SK-N-SH (cell line): ENCODE measurements around the gene RSU1. TPM values are rescaled to one million over a fixed set of nuclear protein-coding genes. Genes with fewer than 3 reads are reported as not detected.

Experiments used
- CTCF ChIA-PET: fragments of 300-600, 350-600 bp; formaldehyde crosslinking; extraction: SDS; loops from one replicate; lab custom pipeline; 2021; lab: Yijun Ruan, JAX
- POLR2A ChIA-PET: fragments of 350-600 bp; sonication (Branson Sonifier 250); formaldehyde crosslinking; extraction: SDS; loops from one replicate; lab custom pipeline; 2020; ENCODE audit warnings: antibody characterized with exemption, inconsistent platforms; lab: Yijun Ruan, JAX
- DNase-seq: peaks from one replicate; pipeline ENCODE4 v3.0.0; 2012
- H2AFZ ChIP-seq: fragments of 200-600 bp; sonication (generic); 2 replicates; pipeline ENCODE4 v1.8.1; 2016; ENCODE audit warnings: antibody characterized with exemption, mild to moderate bottlenecking, low read depth
- H3F3A ChIP-seq: fragments of 200-600 bp; sonication (generic); replicated peaks from 2 replicates; pipeline ENCODE3; 2016; ENCODE audit warnings: antibody characterized with exemption, mild to moderate bottlenecking; ENCODE audit not compliant: insufficient read depth
- H3K27ac ChIP-seq, 2 experiments: fragments of 200-500 bp in 1 of 2; fragments of 200-600 bp in 1 of 2; sonication (Bioruptor generic) in 1 of 2; sonication (generic), shearing (Covaris generic) in 1 of 2; 2 replicates each; pipeline versions ENCODE4 v1.5.1 to v1.6.1; 2014 to 2016; ENCODE audit warnings: low read depth in 2 of 2, inconsistent platforms in 1 of 2, low read length in 1 of 2, mild to moderate bottlenecking in 1 of 2, mixed read lengths in 1 of 2
- H3K27me3 ChIP-seq: fragments of 200-600 bp; sonication (generic), shearing (Covaris generic); 2 replicates; pipeline ENCODE4 v1.6.1; 2016; ENCODE audit warnings: mixed run types; ENCODE audit not compliant: insufficient read depth
- H3K36me3 ChIP-seq, 2 experiments: fragments of 200-500 bp in 1 of 2; fragments of 200-600 bp in 1 of 2; sonication (Bioruptor generic) in 1 of 2; sonication (generic) in 1 of 2; replicated peaks in 1 of 2; 2 replicates each; pipeline versions ENCODE3 to v1.5.1; 2014 to 2016; ENCODE audit warnings: low read length in 1 of 2, mild to moderate bottlenecking in 1 of 2; ENCODE audit not compliant: insufficient read depth in 2 of 2, control insufficient read depth in 1 of 2
- H3K4me1 ChIP-seq, 2 experiments: fragments of 200-500 bp in 1 of 2; fragments of 200-600 bp in 1 of 2; sonication (Bioruptor generic) in 1 of 2; sonication (generic), shearing (Covaris generic) in 1 of 2; 2 replicates each; pipeline versions ENCODE4 v1.5.1 to v1.6.1; 2014 to 2016; ENCODE audit warnings: low read depth in 1 of 2, low read length in 1 of 2, mixed run types in 1 of 2; ENCODE audit not compliant: insufficient read depth in 2 of 2, control insufficient read depth in 1 of 2
- H3K4me2 ChIP-seq: fragments of 200-600 bp; sonication (generic), shearing (Covaris generic); 2 replicates; pipeline ENCODE4 v1.6.1; 2017; ENCODE audit warnings: mixed run types
- H3K4me3 ChIP-seq, 2 experiments: fragments of 200-500 bp in 1 of 2; fragments of 200-600 bp in 1 of 2; sonication (Bioruptor generic) in 1 of 2; sonication (generic), shearing (Covaris generic) in 1 of 2; 2 replicates each; pipeline versions ENCODE4 v1.5.1 to v1.8.1; 2014 to 2016; ENCODE audit warnings: low read depth in 2 of 2, inconsistent platforms in 1 of 2, low read length in 1 of 2, mild to moderate bottlenecking in 1 of 2, mixed read lengths in 1 of 2, moderate library complexity in 1 of 2
- H3K79me2 ChIP-seq: fragments of 200-600 bp; sonication (generic); 2 replicates; pipeline ENCODE4 v1.8.1; 2017; ENCODE audit warnings: mild to moderate bottlenecking; ENCODE audit not compliant: insufficient read depth
- H3K9ac ChIP-seq: fragments of 200-600 bp; sonication (generic); 2 replicates; pipeline ENCODE4 v1.6.1; 2017; ENCODE audit warnings: mixed run types
- H3K9me2 ChIP-seq: fragments of 200-600 bp; sonication (generic); 2 replicates; pipeline ENCODE4 v1.6.1; 2017; ENCODE audit warnings: mixed run types
- H3K9me3 ChIP-seq: fragments of 200-600 bp; sonication (generic); 2 replicates; pipeline ENCODE4 v1.6.1; 2017; ENCODE audit warnings: mixed run types, mild to moderate bottlenecking, moderate library complexity
- H4K20me1 ChIP-seq: fragments of 200-600 bp; sonication (generic); 2 replicates; pipeline ENCODE4 v1.6.1; 2017; ENCODE audit warnings: mild to moderate bottlenecking, mixed run types; ENCODE audit not compliant: insufficient read depth
- CHD2 ChIP-seq: fragments of 150-350 bp; IDR thresholded peaks from 2 replicates; pipeline ENCODE4 v1.6.1; 2018; ENCODE audit warnings: low read length; ENCODE audit not compliant: partially characterized antibody
- EP300 ChIP-seq, 2 experiments: IDR thresholded peaks; 2 replicates each; pipeline versions ENCODE4 v1.4.0 to v1.6.1; 2012; ENCODE audit warnings: borderline replicate concordance in 1 of 2, low read depth in 1 of 2, low read length in 1 of 2
- EZH2phosphoT487 ChIP-seq: fragments of 200-600 bp; sonication (generic); IDR thresholded peaks from 2 replicates; pipeline ENCODE4 v1.6.1; 2017; ENCODE audit warnings: low read depth, mixed run types, mild to moderate bottlenecking, antibody characterized with exemption, moderate library complexity, borderline replicate concordance
- FOSL2 ChIP-seq: IDR thresholded peaks from 2 replicates; pipeline ENCODE4 v1.4.0; 2012; ENCODE audit warnings: low read depth, mild to moderate bottlenecking, moderate library complexity, borderline replicate concordance
- FOXJ3 ChIP-seq: sonication (generic); formaldehyde crosslinking; IDR thresholded peaks from 2 replicates; pipeline ENCODE4 v1.5.1; 2020; ENCODE audit warnings: mild to moderate bottlenecking, missing genetic modification reagents
- FOXM1 ChIP-seq: IDR thresholded peaks from 2 replicates; pipeline ENCODE4 v1.4.0; 2012; ENCODE audit warnings: low read depth, mild to moderate bottlenecking
- GATA2 ChIP-seq: sonication (generic); formaldehyde crosslinking; IDR thresholded peaks from 2 replicates; pipeline ENCODE4 v1.5.0; 2020; ENCODE audit warnings: mild to moderate bottlenecking, missing genetic modification reagents
- JUND ChIP-seq: IDR thresholded peaks from 2 replicates; pipeline ENCODE4 v1.4.0; 2012
- MEF2A ChIP-seq: IDR thresholded peaks from 2 replicates; pipeline ENCODE4 v1.4.0; 2012; ENCODE audit warnings: low read depth, borderline replicate concordance
- RCOR1 ChIP-seq: fragments of 150-350 bp; IDR thresholded peaks from 2 replicates; pipeline ENCODE4 v1.6.1; 2017; ENCODE audit warnings: antibody characterized with exemption, low read length
- RFX5 ChIP-seq: IDR thresholded peaks from 2 replicates; pipeline ENCODE4 v1.6.1; 2012; ENCODE audit warnings: mild to moderate bottlenecking, improper control_type of control experiment, low read length
- RXRA ChIP-seq: IDR thresholded peaks from 2 replicates; pipeline ENCODE4 v1.4.0; 2012; ENCODE audit warnings: low read depth, mild to moderate bottlenecking, borderline replicate concordance
- SMC3 ChIP-seq: IDR thresholded peaks from 2 replicates; pipeline ENCODE4 v1.6.1; 2012; ENCODE audit warnings: low read depth, low read length, improper control_type of control experiment
- TEAD4 ChIP-seq: IDR thresholded peaks from 2 replicates; pipeline ENCODE4 v1.4.0; 2012; ENCODE audit warnings: mild to moderate bottlenecking, borderline replicate concordance; ENCODE audit not compliant: insufficient read depth
- YY1 ChIP-seq: IDR thresholded peaks from 2 replicates; pipeline ENCODE4 v1.4.0; 2012; ENCODE audit warnings: low read depth, mild to moderate bottlenecking
- WGBS: methylation state at CpG from one replicate; pipeline ENCODE4 v1.1.6; 2017; ENCODE audit warnings: low lambda C conversion rate; 5-methylcytosine and 5-hydroxymethylcytosine counted together
- polyA plus RNA-seq, 3 experiments: library from polyadenylated mRNA; depleted of rRNA; stranded (reverse); fragments of >200 nt; gene quantifications; 2 replicates each; pipeline ENCODE4 v1.2.3, GENCODE V29; 2012
- TF ChIP-seq, protein P1 (sequence below): fragments of 150-350 bp; IDR thresholded peaks from 2 replicates; pipeline ENCODE4 v1.6.1; 2017; ENCODE audit warnings: antibody characterized with exemption, low read length, low read depth, borderline replicate concordance

Gene RSU1
- polyA plus RNA-seq, 1 of the 3 experiments (the other 2 are of a cell fraction) = 59.8 TPM

- TF ChIP-seq RFX5 = no peak
- TF ChIP-seq CHD2 = no peak
- no peak for TF ChIP-seq SMC3
- no peak for TF ChIP-seq TEAD4
- TF ChIP-seq EP300 (IDR thresholded peaks at IDR 0.05; ENCODE audit: borderline replicate concordance in 1 of 2, low read depth in 1 of 2, low read length in 1 of 2) = no peak
- TF ChIP-seq EZH2phosphoT487 = no peak
- no peak for TF ChIP-seq JUND
- TF ChIP-seq YY1 = no peak
- TF ChIP-seq, all 33 proteins: peak for 0
Measured at GRCh38 chr10:16674147-16674703, 143.0 kb downstream of the RSU1 start (continued).

- Histone ChIP-seq H3K79me2 (no peaks in the 10 kb centered on the region), H2AFZ (no peak overlapping the region), H3K4me3 (no peak overlapping the region), H4K20me1 (0 out of 2 replicates have a peak, but pooled peaks cover 12% of the 10 kb centered on the region), H3K27ac (no peak overlapping the region), H3K9me3 (no peaks in the 10 kb centered on the region), H3F3A (no peaks in the 10 kb centered on the region), H3K9me2 (no peaks in the 10 kb centered on the region)
- 92% methylated on average over 5 of the region's 6 CpGs for WGBS
- POLR2A ChIA-PET = no interaction called here
- TF ChIP-seq MEF2A = no peak
- no peak for TF ChIP-seq FOXM1
- no peak for TF ChIP-seq GATA2
- TF ChIP-seq RXRA = no peak
- TF ChIP-seq FOSL2 = no peak
- TF ChIP-seq, protein P1, sequence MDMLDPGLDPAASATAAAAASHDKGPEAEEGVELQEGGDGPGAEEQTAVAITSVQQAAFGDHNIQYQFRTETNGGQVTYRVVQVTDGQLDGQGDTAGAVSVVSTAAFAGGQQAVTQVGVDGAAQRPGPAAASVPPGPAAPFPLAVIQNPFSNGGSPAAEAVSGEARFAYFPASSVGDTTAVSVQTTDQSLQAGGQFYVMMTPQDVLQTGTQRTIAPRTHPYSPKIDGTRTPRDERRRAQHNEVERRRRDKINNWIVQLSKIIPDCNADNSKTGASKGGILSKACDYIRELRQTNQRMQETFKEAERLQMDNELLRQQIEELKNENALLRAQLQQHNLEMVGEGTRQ = no peak
- no peak for TF ChIP-seq CHD2
- no peak for TF ChIP-seq SMC3
- TF ChIP-seq FOXJ3 (CRISPR knock-in tag) = no peak
- no peak for TF ChIP-seq EZH2phosphoT487
- no peak for TF ChIP-seq RCOR1
- TF ChIP-seq, all 33 proteins: peak for 0
- CTCF ChIA-PET = no interaction called here
- no peaks in the 10 kb centered on the region; a peak in 1 of 4 replicates for H3K4me1 ChIP-seq
- no peak overlapping the region for H3K9ac ChIP-seq
- no peaks in the 10 kb centered on the region for H3K27me3 ChIP-seq
- H3K4me2 ChIP-seq = no peak overlapping the region
- H3K36me3 ChIP-seq = peaks cover 0 to 3% of the 10 kb centered on the region in 2 experiments
- no peak for DNase-seq
Measured at GRCh38 chr10:16673443-16673842, 143.8 kb downstream of the RSU1 start.
